Measurements from ENCODE around the gene TLNRD1.

Gene TLNRD1

DNA sequence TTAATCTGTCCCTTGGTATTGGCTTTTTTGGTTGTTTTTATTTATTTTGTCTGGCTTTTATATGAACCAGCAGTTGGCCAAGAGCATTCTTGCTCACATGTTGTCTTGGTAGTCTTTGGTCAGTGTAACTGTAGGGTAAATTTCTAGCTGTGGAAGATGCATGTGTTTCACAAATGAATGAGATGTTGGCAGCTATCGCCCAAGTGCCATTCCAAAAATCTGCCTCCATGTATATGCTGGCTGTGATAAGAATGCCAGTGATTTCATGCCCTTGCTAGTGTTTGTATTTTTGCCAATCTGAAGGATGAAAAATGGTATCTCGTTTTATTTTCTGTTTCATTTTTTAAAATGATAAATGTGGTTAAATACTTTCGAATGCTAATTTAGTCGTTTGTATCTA lies 50.1 kb downstream of the TLNRD1 start:
- Histone ChIP-seq H3K14ac (ENCODE audit: low read length in 2 of 2) (no peak overlapping the region), H3K27ac (ENCODE audit: low read length, poor library complexity, severe bottlenecking) (no peak overlapping the region), H2AK5ac (ENCODE audit: low read length, severe bottlenecking) (no peak overlapping the region), H3K9ac (ENCODE audit: low read length) (no peak overlapping the region), H3K9me3 (ENCODE audit: control insufficient read depth, low read length) (no peaks in the 10 kb centered on the region), H4K91ac (ENCODE audit: low read length) (no peak overlapping the region), H3K4me3 (ENCODE audit: insufficient read depth in 1 of 2, low read depth in 1 of 2, low read length in 2 of 2) (no peak overlapping the region), H4K8ac (ENCODE audit: low read length) (no peak overlapping the region), H3K4ac (ENCODE audit: low read depth in 1 of 2, low read length in 2 of 2) (no peak overlapping the region), H2BK120ac (ENCODE audit: low read depth, low read length) (no peak overlapping the region), H2AFZ (ENCODE audit: low read depth, low read length) (no peak overlapping the region), H2BK12ac (ENCODE audit: low read length in 2 of 2) (no peak overlapping the region), H3K18ac (ENCODE audit: low read depth in 1 of 2, low read length in 2 of 2) (no peak overlapping the region), H3K4me2 (ENCODE audit: low read length, poor library complexity, severe bottlenecking) (no peak overlapping the region), H2BK5ac (ENCODE audit: low read depth, low read length, poor library complexity, severe bottlenecking) (no peak overlapping the region), H3K23ac (ENCODE audit: low read length in 2 of 2) (no peak overlapping the region), H3K36me3 (ENCODE audit: control insufficient read depth in 1 of 2, insufficient read depth in 2 of 2, low read depth in 1 of 2, low read length in 2 of 2) (no peaks in the 10 kb centered on the region), H3K27me3 (ENCODE audit: control insufficient read depth in 1 of 2, insufficient read depth in 1 of 2, low read length in 2 of 2) (no peaks in the 10 kb centered on the region), H2BK15ac (ENCODE audit: low read depth, poor library complexity, severe bottlenecking) (no peak overlapping the region), H3K4me1 (ENCODE audit: control insufficient read depth, insufficient read depth, low read depth, low read length) (no peaks in the 10 kb centered on the region), H3K79me1 (replicated peaks; ENCODE audit: low read length, poor library complexity, severe bottlenecking) (no peaks in the 10 kb centered on the region)
- 88% methylated on average over 3 of the region's 4 CpGs for WGBS
- no peak for DNase-seq

GRCh38 chr15:81052046-81052445 lies 51.3 kb downstream of the TLNRD1 start:
- no peak overlapping the region for H3K23ac ChIP-seq (ENCODE audit: low read length in 2 of 2)
- H3K27me3 ChIP-seq (ENCODE audit: control insufficient read depth in 1 of 2, insufficient read depth in 1 of 2, low read length in 2 of 2) = no peaks in the 10 kb centered on the region
- 95% methylated on average over 1 of the region's 2 CpGs for WGBS
- no peak overlapping the region for H2BK12ac ChIP-seq (ENCODE audit: low read length in 2 of 2)
- H3K4me1 ChIP-seq (ENCODE audit: control insufficient read depth, insufficient read depth, low read depth, low read length) = no peaks in the 10 kb centered on the region
- no peak overlapping the region for H3K18ac ChIP-seq (ENCODE audit: low read depth in 1 of 2, low read length in 2 of 2)
- no peak overlapping the region for H2BK120ac ChIP-seq (ENCODE audit: low read depth, low read length)
- H3K14ac ChIP-seq (ENCODE audit: low read length in 2 of 2) = no peak overlapping the region
- H4K8ac ChIP-seq (ENCODE audit: low read length) = no peak overlapping the region
- no peak overlapping the region for H2AFZ ChIP-seq (ENCODE audit: low read depth, low read length)
- no peak for DNase-seq
- no peak overlapping the region for H3K4me3 ChIP-seq (ENCODE audit: insufficient read depth in 1 of 2, low read depth in 1 of 2, low read length in 2 of 2)
- H3K9me3 ChIP-seq (ENCODE audit: control insufficient read depth, low read length) = no peaks in the 10 kb centered on the region
- no peak overlapping the region for H3K9ac ChIP-seq (ENCODE audit: low read length)
- no peak overlapping the region for H2BK5ac ChIP-seq (ENCODE audit: low read depth, low read length, poor library complexity, severe bottlenecking)
- H2AK5ac ChIP-seq (ENCODE audit: low read length, severe bottlenecking) = no peak overlapping the region
- no peak overlapping the region for H2BK15ac ChIP-seq (ENCODE audit: low read depth, poor library complexity, severe bottlenecking)
- H4K91ac ChIP-seq (ENCODE audit: low read length) = no peak overlapping the region
- H3K27ac ChIP-seq (ENCODE audit: low read length, poor library complexity, severe bottlenecking) = no peak overlapping the region
- no peaks in the 10 kb centered on the region for H3K79me1 ChIP-seq (replicated peaks; ENCODE audit: low read length, poor library complexity, severe bottlenecking)
- H3K4me2 ChIP-seq (ENCODE audit: low read length, poor library complexity, severe bottlenecking) = no peak overlapping the region
- H3K36me3 ChIP-seq (ENCODE audit: control insufficient read depth in 1 of 2, insufficient read depth in 2 of 2, low read depth in 1 of 2, low read length in 2 of 2) = no peaks in the 10 kb centered on the region
- H3K4ac ChIP-seq (ENCODE audit: low read depth in 1 of 2, low read length in 2 of 2) = no peak overlapping the region

GRCh38 chr15:81053621-81054020 lies 52.9 kb downstream of the TLNRD1 start:
- Histone ChIP-seq H3K18ac (ENCODE audit: low read depth in 1 of 2, low read length in 2 of 2) (no peak overlapping the region), H2AFZ (ENCODE audit: low read depth, low read length) (no peak overlapping the region), H3K9me3 (ENCODE audit: control insufficient read depth, low read length) (no peaks in the 10 kb centered on the region), H3K27me3 (ENCODE audit: control insufficient read depth in 1 of 2, insufficient read depth in 1 of 2, low read length in 2 of 2) (no peaks in the 10 kb centered on the region), H3K4ac (ENCODE audit: low read depth in 1 of 2, low read length in 2 of 2) (no peak overlapping the region), H4K8ac (ENCODE audit: low read length) (no peak overlapping the region), H2AK5ac (ENCODE audit: low read length, severe bottlenecking) (no peak overlapping the region), H3K23ac (ENCODE audit: low read length in 2 of 2) (no peak overlapping the region), H3K4me3 (ENCODE audit: insufficient read depth in 1 of 2, low read depth in 1 of 2, low read length in 2 of 2) (no peak overlapping the region), H3K9ac (ENCODE audit: low read length) (no peak overlapping the region), H2BK12ac (ENCODE audit: low read length in 2 of 2) (no peak overlapping the region), H2BK120ac (ENCODE audit: low read depth, low read length) (no peak overlapping the region), H2BK5ac (ENCODE audit: low read depth, low read length, poor library complexity, severe bottlenecking) (no peak overlapping the region), H3K14ac (ENCODE audit: low read length in 2 of 2) (no peak overlapping the region), H3K4me2 (ENCODE audit: low read length, poor library complexity, severe bottlenecking) (no peak overlapping the region), H3K27ac (ENCODE audit: low read length, poor library complexity, severe bottlenecking) (no peak overlapping the region), H4K91ac (ENCODE audit: low read length) (no peak overlapping the region), H2BK15ac (ENCODE audit: low read depth, poor library complexity, severe bottlenecking) (no peak overlapping the region), H3K36me3 (ENCODE audit: control insufficient read depth in 1 of 2, insufficient read depth in 2 of 2, low read depth in 1 of 2, low read length in 2 of 2) (no peaks in the 10 kb centered on the region), H3K79me1 (replicated peaks; ENCODE audit: low read length, poor library complexity, severe bottlenecking) (no peaks in the 10 kb centered on the region), H3K4me1 (ENCODE audit: control insufficient read depth, insufficient read depth, low read depth, low read length) (no peaks in the 10 kb centered on the region)
- DNase-seq = no peak

DNA sequence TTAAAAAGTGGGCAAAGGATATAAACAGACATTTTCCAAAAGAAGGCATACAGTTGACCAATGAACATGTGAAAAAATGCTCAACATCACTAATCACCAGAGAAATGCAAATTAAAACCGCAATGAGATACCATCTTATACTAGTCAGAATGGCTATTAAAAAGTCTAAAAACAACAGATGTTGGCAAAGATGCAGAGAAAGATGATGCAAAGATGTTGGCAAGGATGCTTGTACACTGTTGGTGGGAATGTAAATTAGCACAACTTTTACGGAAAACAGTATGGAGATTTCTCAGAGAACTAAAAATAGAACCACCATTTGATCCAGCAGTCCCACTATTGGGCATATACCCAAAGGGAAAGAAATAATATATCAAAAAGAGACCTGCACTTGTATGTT lies 53.5 kb downstream of the TLNRD1 start:
- Histone ChIP-seq H2AFZ (ENCODE audit: low read depth, low read length) (no peak overlapping the region), H2AK5ac (ENCODE audit: low read length, severe bottlenecking) (no peak overlapping the region), H3K27ac (ENCODE audit: low read length, poor library complexity, severe bottlenecking) (no peak overlapping the region)

More for the DNA sequence above, 53.5 kb downstream of the TLNRD1 start:
- Histone ChIP-seq H3K4ac (ENCODE audit: low read depth in 1 of 2, low read length in 2 of 2) (no peak overlapping the region), H3K9me3 (ENCODE audit: control insufficient read depth, low read length) (no peaks in the 10 kb centered on the region), H2BK15ac (ENCODE audit: low read depth, poor library complexity, severe bottlenecking) (no peak overlapping the region), H3K4me3 (ENCODE audit: insufficient read depth in 1 of 2, low read depth in 1 of 2, low read length in 2 of 2) (no peak overlapping the region), H3K4me1 (ENCODE audit: control insufficient read depth, insufficient read depth, low read depth, low read length) (no peaks in the 10 kb centered on the region), H3K4me2 (ENCODE audit: low read length, poor library complexity, severe bottlenecking) (no peak overlapping the region), H3K23ac (ENCODE audit: low read length in 2 of 2) (no peak overlapping the region), H2BK120ac (ENCODE audit: low read depth, low read length) (no peak overlapping the region), H3K36me3 (ENCODE audit: control insufficient read depth in 1 of 2, insufficient read depth in 2 of 2, low read depth in 1 of 2, low read length in 2 of 2) (no peaks in the 10 kb centered on the region), H3K14ac (ENCODE audit: low read length in 2 of 2) (no peak overlapping the region), H3K18ac (ENCODE audit: low read depth in 1 of 2, low read length in 2 of 2) (no peak overlapping the region), H3K27me3 (ENCODE audit: control insufficient read depth in 1 of 2, insufficient read depth in 1 of 2, low read length in 2 of 2) (no peaks in the 10 kb centered on the region), H2BK5ac (ENCODE audit: low read depth, low read length, poor library complexity, severe bottlenecking) (no peak overlapping the region), H3K79me1 (replicated peaks; ENCODE audit: low read length, poor library complexity, severe bottlenecking) (no peaks in the 10 kb centered on the region), H3K9ac (ENCODE audit: low read length) (no peak overlapping the region), H2BK12ac (ENCODE audit: low read length in 2 of 2) (no peak overlapping the region), H4K91ac (ENCODE audit: low read length) (no peak overlapping the region), H4K8ac (ENCODE audit: low read length) (no peak overlapping the region)
- WGBS = no CpG with 5 or more reads among the region's 2 CpGs
- no peak for DNase-seq

Measured in mesenchymal stem cell (in vitro differentiated cells and primary cell).